HL-60 (cell line): ENCODE data around the gene RUNX3.

Source experiments
- DNase-seq, 2 experiments: peaks; one replicate each; pipeline ENCODE4 v3.0.0-alpha.2; 2010 to 2020; ENCODE audit warnings: low read depth in 1 of 2, low spot score in 1 of 2
- H3K27ac ChIP-seq: fragments of 250-450 bp; sonication (Bioruptor Pico); replicated peaks from 2 replicates; pipeline ENCODE4 v1.5.1; 2020; ENCODE audit warnings: mild to moderate bottlenecking, moderate library complexity
- H3K27me3 ChIP-seq: fragments of 250-450 bp; sonication (Bioruptor Pico); 2 replicates; pipeline ENCODE4 v1.5.1; 2021; ENCODE audit warnings: mild to moderate bottlenecking, moderate library complexity; ENCODE audit not compliant: insufficient read depth, poor library complexity, severe bottlenecking
- H3K4me3 ChIP-seq: replicated peaks from 2 replicates; pipeline ENCODE4 v1.5.1; 2011; ENCODE audit warnings: mild to moderate bottlenecking, control low read depth, low read length; ENCODE audit not compliant: insufficient read depth
- GABPA ChIP-seq: IDR thresholded peaks from 2 replicates; pipeline ENCODE4 v1.6.1; 2012; ENCODE audit warnings: low read depth
- POLR2AphosphoS5 ChIP-seq: IDR thresholded peaks from 2 replicates; pipeline ENCODE4 v1.6.1; 2012; ENCODE audit warnings: low read depth
- SPI1 ChIP-seq: IDR thresholded peaks from 2 replicates; pipeline ENCODE4 v1.6.1; 2012; ENCODE audit warnings: low read depth, mild to moderate bottlenecking, borderline replicate concordance
- TF ChIP-seq, protein P1 (sequence below): IDR thresholded peaks from one replicate; pipeline ENCODE4 v1.5.1; 2011; ENCODE audit warnings: low read length, control low read depth, inconsistent platforms; ENCODE audit not compliant: insufficient read depth
- TF ChIP-seq, protein P2 (sequence below): IDR thresholded peaks from 2 replicates; pipeline ENCODE4 v1.6.1; 2012; ENCODE audit warnings: low read depth; ENCODE audit not compliant: insufficient replicate concordance

The RUNX3 gene

DNA sequence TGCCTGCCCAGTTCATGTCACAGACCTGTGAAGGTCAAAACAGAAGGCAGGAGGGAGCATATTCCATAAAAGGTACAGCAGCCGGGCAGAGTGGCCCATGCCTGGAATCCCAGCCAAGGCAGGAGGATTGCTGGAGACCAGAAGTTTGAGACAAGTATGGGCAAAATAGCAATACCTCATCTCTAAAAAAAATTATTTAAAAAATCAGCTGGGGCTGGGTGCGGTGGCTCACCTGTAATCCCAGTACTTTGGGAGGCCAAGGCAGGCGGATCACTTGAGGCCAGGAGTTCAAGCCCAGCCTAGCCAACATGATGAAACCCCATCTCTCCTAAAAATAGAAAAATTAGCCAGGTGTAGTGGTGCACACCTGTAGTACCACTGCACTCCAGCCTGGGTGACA is 64.5 kb downstream of the RUNX3 start:
- DNase-seq: no peak
- no peak overlapping the region for H3K4me3 ChIP-seq
- no peak for TF ChIP-seq SPI1
- TF ChIP-seq GABPA: no peak
- TF ChIP-seq, protein P1, sequence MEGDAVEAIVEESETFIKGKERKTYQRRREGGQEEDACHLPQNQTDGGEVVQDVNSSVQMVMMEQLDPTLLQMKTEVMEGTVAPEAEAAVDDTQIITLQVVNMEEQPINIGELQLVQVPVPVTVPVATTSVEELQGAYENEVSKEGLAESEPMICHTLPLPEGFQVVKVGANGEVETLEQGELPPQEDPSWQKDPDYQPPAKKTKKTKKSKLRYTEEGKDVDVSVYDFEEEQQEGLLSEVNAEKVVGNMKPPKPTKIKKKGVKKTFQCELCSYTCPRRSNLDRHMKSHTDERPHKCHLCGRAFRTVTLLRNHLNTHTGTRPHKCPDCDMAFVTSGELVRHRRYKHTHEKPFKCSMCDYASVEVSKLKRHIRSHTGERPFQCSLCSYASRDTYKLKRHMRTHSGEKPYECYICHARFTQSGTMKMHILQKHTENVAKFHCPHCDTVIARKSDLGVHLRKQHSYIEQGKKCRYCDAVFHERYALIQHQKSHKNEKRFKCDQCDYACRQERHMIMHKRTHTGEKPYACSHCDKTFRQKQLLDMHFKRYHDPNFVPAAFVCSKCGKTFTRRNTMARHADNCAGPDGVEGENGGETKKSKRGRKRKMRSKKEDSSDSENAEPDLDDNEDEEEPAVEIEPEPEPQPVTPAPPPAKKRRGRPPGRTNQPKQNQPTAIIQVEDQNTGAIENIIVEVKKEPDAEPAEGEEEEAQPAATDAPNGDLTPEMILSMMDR: no peak
- no peak for TF ChIP-seq POLR2AphosphoS5
- H3K27ac ChIP-seq: no peak overlapping the region
- no peaks in the 10 kb centered on the region for H3K27me3 ChIP-seq

DNA sequence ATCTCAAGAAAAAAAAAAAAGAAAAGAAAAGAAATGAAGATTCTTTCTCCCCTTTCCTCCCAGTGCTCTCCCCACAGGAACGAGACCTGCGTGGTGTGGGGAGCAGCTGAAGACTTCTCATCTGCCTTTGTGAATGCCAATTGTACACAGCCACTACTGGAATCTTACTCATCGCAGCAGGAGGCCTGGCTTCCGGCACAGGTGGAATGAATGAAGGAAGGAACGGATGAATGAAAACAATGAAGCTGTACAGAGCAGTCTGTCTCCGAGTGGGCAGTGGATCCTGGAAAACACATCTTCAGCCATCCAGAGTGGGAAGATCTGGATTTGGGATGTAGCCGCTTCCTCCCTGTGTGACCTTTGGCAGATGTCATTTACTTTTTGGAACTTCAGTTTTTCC is 64.9 kb downstream of the RUNX3 start:
- Histone ChIP-seq H3K27ac (no peak overlapping the region), H3K4me3 (no peak overlapping the region), H3K27me3 (no peaks in the 10 kb centered on the region)
- no peak for TF ChIP-seq GABPA
- TF ChIP-seq SPI1: no peak
- TF ChIP-seq, protein P1: no peak
- TF ChIP-seq, protein P2, sequence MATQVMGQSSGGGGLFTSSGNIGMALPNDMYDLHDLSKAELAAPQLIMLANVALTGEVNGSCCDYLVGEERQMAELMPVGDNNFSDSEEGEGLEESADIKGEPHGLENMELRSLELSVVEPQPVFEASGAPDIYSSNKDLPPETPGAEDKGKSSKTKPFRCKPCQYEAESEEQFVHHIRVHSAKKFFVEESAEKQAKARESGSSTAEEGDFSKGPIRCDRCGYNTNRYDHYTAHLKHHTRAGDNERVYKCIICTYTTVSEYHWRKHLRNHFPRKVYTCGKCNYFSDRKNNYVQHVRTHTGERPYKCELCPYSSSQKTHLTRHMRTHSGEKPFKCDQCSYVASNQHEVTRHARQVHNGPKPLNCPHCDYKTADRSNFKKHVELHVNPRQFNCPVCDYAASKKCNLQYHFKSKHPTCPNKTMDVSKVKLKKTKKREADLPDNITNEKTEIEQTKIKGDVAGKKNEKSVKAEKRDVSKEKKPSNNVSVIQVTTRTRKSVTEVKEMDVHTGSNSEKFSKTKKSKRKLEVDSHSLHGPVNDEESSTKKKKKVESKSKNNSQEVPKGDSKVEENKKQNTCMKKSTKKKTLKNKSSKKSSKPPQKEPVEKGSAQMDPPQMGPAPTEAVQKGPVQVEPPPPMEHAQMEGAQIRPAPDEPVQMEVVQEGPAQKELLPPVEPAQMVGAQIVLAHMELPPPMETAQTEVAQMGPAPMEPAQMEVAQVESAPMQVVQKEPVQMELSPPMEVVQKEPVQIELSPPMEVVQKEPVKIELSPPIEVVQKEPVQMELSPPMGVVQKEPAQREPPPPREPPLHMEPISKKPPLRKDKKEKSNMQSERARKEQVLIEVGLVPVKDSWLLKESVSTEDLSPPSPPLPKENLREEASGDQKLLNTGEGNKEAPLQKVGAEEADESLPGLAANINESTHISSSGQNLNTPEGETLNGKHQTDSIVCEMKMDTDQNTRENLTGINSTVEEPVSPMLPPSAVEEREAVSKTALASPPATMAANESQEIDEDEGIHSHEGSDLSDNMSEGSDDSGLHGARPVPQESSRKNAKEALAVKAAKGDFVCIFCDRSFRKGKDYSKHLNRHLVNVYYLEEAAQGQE: no peak
- no peak for TF ChIP-seq POLR2AphosphoS5
- no peak for DNase-seq

DNA sequence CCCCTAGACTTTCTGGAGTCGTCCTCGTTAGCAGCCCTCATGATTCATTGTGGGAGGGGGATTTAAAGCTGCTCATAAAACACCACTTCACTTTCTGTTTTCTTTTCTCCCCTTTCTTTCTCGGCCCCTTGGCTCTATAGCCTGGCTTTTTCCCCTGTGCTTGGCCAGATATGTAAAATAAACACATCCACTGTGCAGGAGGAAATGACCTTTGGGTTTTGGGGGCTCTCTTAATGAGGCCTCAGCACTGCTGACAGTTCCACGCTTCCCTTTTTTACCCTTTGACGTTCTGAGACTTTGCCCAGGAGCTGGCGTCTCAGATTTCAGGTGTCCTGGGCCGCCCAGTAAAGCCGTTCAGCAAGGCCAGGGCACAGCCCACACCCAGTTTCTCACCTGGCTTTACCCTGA is 65.7 kb downstream of the RUNX3 start:
- no peak for DNase-seq
- Histone ChIP-seq H3K27ac (no peak overlapping the region), H3K4me3 (no peak overlapping the region), H3K27me3 (no peaks in the 10 kb centered on the region)
- TF ChIP-seq GABPA: no peak
- TF ChIP-seq SPI1: peak; percentile 68

DNA sequence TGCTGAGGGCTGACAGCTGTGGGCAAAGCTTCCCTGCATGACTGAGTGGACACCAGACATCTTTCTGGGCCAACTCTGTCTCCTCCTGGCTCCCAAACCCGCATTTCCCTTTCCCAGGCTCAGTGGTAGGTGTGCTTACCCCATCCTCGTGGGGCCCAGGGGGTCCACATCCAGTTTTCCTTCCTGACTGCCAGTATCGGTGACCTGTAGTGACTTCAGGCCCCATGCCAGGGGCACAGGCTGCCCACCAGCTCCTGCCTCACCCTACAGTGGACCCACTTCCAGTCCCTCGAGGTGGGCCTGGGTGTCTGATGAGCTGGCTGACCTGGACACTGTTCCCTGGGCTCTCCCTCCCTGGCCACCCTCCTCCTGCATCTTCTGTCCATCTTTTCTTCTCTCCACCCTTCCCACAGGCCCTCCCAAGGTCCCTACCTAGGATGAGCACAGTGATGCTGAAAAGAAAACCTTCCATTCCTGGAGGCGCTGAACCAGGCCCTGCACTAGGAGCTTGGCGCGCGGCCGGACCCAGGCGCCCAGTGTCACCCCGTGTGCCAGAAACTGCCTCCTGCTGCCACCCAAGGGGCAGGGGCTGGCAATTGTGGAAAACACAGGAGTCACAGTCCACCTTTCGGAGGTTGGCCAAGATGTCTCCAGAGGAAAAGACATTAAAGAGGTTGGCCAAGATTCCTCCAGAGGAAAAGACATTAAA is 67.1 kb downstream of the RUNX3 start:
- H3K4me3 ChIP-seq: no peak overlapping the region
- TF ChIP-seq, protein P1: no peak
- TF ChIP-seq POLR2AphosphoS5 (no peak), GABPA (no peak), SPI1 (no peak)
- TF ChIP-seq, protein P2: no peak
- H3K27me3 ChIP-seq: no peaks in the 10 kb centered on the region
- no peak for DNase-seq
- H3K27ac ChIP-seq: no peak overlapping the region
